CD4-positive, alpha-beta T cell (primary cell): ENCODE results near the gene PMF1. TPM values are rescaled to one million over a fixed set of nuclear protein-coding genes. Genes with fewer than 3 reads are reported as not detected.
"Not testable (repeated sequence)": the region's sequence is repeated elsewhere in the genome, so short reads cannot be mapped to it uniquely, and the experiment has no call there.

Source experiments
- ATAC-seq: fragments of 200-7000 bp; cut with Tn5 transposase; one replicate; pipeline ENCODE4 v1.10.0; 2022; ENCODE audit warnings: mild to moderate bottlenecking; ENCODE audit not compliant: poor library complexity
- CTCF ChIA-PET: fragments of 350-600 bp; sonication (Branson Sonifier 250); formaldehyde crosslinking; loops from one replicate; lab custom pipeline; 2021; ENCODE audit warnings: antibody characterized with exemption, inconsistent platforms; lab: Charles Lee
- POLR2A ChIA-PET: fragments of 350-600 bp; sonication (Branson Sonifier 250); formaldehyde crosslinking; loops from one replicate; lab custom pipeline; 2021; ENCODE audit warnings: antibody characterized with exemption, inconsistent platforms; lab: Charles Lee
- DNase-seq, 14 experiments: peaks; one replicate each; pipeline ENCODE4 v3.0.0-alpha.2; 2013 to 2020; ENCODE audit warnings: mixed read lengths in 2 of 14
- H3K27ac ChIP-seq, 2 donors: one replicate each; pipeline versions ENCODE4 v1.5.1 to v1.7.0; 2013; ENCODE audit warnings: low read length in 2 of 2, low read depth in 1 of 2, mild to moderate bottlenecking in 1 of 2
- H3K27me3 ChIP-seq, 2 experiments: 1 replicate in 1 of 2; 2 replicates in 1 of 2; pipeline versions ENCODE4 v1.6.1 to v1.7.0; 2013; ENCODE audit warnings: low read length in 2 of 2, control low read depth in 1 of 2, mild to moderate bottlenecking in 1 of 2, moderate library complexity in 1 of 2; ENCODE audit not compliant: insufficient read depth in 2 of 2, control insufficient read depth in 1 of 2
- H3K36me3 ChIP-seq: one replicate; pipeline ENCODE4 v1.6.1; 2013; ENCODE audit warnings: low read length, control low read depth; ENCODE audit not compliant: insufficient read depth
- H3K4me1 ChIP-seq: one replicate; pipeline ENCODE4 v1.6.1; 2013; ENCODE audit warnings: low read length, control low read depth; ENCODE audit not compliant: insufficient read depth
- H3K4me3 ChIP-seq: one replicate; pipeline ENCODE4 v1.5.1; 2013; ENCODE audit warnings: mild to moderate bottlenecking, low read length, moderate library complexity
- H3K9me3 ChIP-seq, 2 experiments: 1 replicate in 1 of 2; 2 replicates in 1 of 2; pipeline versions ENCODE4 v1.6.1 to v1.7.0; 2013; ENCODE audit warnings: low read length in 2 of 2, mild to moderate bottlenecking in 2 of 2, control low read depth in 1 of 2, moderate library complexity in 1 of 2; ENCODE audit not compliant: control insufficient read depth in 1 of 2, insufficient read depth in 1 of 2
- H3K27ac Mint-ChIP-seq: one replicate; pipeline ENCODE4 v1.8.0; 2020; ENCODE audit warnings: mixed read lengths
- H3K27me3 Mint-ChIP-seq: one replicate; pipeline ENCODE4 v1.8.0; 2021; ENCODE audit warnings: mixed read lengths
- H3K36me3 Mint-ChIP-seq: one replicate; pipeline ENCODE4 v1.8.0; 2021; ENCODE audit warnings: low read depth, mixed read lengths
- H3K4me1 Mint-ChIP-seq: one replicate; pipeline ENCODE4 v1.8.0; 2021; ENCODE audit warnings: low read depth, mixed read lengths
- H3K4me3 Mint-ChIP-seq: one replicate; pipeline ENCODE4 v1.8.0; 2020; ENCODE audit warnings: mild to moderate bottlenecking, mixed read lengths
- H3K9me3 Mint-ChIP-seq: one replicate; pipeline ENCODE4 v1.8.0; 2020; ENCODE audit warnings: mixed read lengths
- intact Hi-C, 2 experiments: fragments of 100-400 bp; cut with DNase I in 1 of 2; cut with micrococcal nuclease in 1 of 2; formaldehyde crosslinking; loops; one replicate each; pipeline versions ENCODE4 v1.15.1 to v1.9.0; 2023 to 2025; cut with DNase I, micrococcal nuclease
- total RNA-seq, 174 experiments: library from RNA in 2 of 174; stranded (reverse) in 2 of 174; gene quantifications; one replicate each; pipeline ENCODE4 v1.2.3 and lab custom pipeline; 2021 to 2026
- TF ChIP-seq, protein P1 (sequence below): fragments of 200-600 bp; IDR thresholded peaks from one replicate; pipeline ENCODE4 v1.8.0; 2022; ENCODE audit warnings: antibody characterized with exemption, mild to moderate bottlenecking

PMF1 gene
- total RNA-seq, 2 experiments from 2014 or later = 58.0 to 61.2 TPM

DNA sequence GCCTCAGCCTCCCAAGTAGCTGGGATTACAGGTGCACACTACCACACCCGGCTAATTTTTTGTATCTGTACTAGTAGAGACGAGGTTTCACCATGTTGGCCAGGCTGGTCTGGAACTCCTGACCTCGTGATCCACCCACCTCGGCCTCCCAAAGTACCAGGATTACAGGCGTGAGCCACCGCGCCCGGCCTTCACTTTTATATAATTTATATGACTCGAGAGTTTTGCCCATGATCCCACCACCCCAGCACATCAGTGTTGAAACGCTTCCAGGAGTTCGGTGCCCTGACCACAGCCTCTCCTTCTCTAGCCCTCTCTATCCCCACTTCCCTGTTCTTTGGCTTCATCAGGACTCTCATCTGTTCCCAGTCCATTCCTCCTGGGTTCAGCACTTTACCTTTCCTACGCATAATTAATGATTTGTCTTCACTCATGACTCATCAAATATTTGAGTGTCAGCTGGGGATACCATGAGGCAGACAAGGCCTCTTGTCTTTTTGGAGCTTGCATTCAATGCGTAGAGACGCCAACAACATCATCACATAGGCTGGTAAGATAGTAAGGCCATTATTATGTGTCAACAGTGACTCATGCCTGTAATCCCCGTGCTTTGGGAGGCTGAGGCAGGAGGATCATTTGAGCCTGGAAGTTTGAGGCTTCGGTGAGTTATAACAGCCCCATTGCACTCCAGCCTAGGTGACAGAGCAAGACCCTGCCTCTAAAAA, 1.4 kb downstream of the PMF1 start:
- ChIA-PET POLR2A (interaction anchor here (1.3 to 2.8 kb wide), 6 partner anchors 10 to 118 kb away, joined by 4 to 46 read pairs (median 9); partner anchors contain the start of genes SEMA4A, SLC25A44 and SMG5), CTCF (interaction anchor here (1.1 to 4.5 kb wide), 3 partner anchors 10 to 117 kb away, joined by 4 to 45 read pairs (median 6); no protein-coding TSS in a partner anchor)
- Mint-ChIP-seq H3K9me3 (no peaks in the 10 kb centered on the region), H3K4me1 (peaks cover 42% of the 10 kb centered on the region), H3K4me3 (peak overlapping the region; percentile 86), H3K27ac (peak overlapping the region; percentile 99), H3K36me3 (peaks cover 70% of the 10 kb centered on the region), H3K27me3 (no peaks in the 10 kb centered on the region)
- H3K27ac ChIP-seq = peak overlapping the region in 1 of 2 donors; percentile 98
- peaks cover 52% of the 10 kb centered on the region for H3K4me1 ChIP-seq
- H3K36me3 ChIP-seq = peaks cover 22% of the 10 kb centered on the region
- intact Hi-C loops = loop anchor here in 1 of 2 experiments (5.0 to 10.0 kb wide), 2 partner anchors 123 to 531 kb away; partner anchors contain the start of genes CCT3, MRPL24 and TSACC
- TF ChIP-seq, protein P1, sequence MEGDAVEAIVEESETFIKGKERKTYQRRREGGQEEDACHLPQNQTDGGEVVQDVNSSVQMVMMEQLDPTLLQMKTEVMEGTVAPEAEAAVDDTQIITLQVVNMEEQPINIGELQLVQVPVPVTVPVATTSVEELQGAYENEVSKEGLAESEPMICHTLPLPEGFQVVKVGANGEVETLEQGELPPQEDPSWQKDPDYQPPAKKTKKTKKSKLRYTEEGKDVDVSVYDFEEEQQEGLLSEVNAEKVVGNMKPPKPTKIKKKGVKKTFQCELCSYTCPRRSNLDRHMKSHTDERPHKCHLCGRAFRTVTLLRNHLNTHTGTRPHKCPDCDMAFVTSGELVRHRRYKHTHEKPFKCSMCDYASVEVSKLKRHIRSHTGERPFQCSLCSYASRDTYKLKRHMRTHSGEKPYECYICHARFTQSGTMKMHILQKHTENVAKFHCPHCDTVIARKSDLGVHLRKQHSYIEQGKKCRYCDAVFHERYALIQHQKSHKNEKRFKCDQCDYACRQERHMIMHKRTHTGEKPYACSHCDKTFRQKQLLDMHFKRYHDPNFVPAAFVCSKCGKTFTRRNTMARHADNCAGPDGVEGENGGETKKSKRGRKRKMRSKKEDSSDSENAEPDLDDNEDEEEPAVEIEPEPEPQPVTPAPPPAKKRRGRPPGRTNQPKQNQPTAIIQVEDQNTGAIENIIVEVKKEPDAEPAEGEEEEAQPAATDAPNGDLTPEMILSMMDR = no peak
- no peaks in the 10 kb centered on the region for H3K9me3 ChIP-seq
- ATAC-seq (no peak), DNase-seq (no peak)
- H3K27me3 ChIP-seq = no peaks in the 10 kb centered on the region
- peak overlapping the region; percentile 69 for H3K4me3 ChIP-seq

DNA sequence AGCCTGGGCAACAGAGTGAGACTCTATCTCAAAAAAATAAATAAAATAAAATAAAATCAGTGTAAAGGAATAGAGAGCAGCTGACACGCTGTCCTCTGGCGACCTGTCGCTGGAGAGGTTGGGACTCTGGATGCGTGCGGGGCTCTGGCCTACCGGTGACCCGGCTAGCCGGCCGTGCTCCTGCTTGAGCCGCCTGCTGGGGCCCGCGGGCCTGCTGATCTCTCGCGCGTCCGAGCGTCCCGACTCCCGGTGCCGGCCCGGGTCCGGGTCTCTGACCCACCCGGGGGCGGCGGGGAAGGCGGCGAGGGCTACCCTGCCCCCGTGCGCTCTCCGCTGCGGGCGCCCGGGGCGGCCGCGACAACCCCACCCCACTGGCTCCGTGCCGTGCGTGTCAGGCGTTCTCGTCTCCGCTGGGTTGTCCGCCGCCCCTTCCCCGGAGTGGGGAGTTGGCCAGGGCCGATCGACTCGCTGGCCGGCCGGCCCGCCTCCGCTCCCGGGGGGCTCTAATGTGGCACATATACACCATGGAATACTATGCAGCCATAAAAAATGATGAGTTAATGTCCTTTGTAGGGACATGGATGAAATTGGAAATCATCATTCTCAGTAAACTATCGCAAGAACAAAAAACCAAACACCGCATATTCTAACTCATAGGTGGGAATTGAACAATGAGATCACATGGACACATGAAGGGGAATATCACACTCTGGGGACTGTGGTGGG, 3.7 kb downstream of the PMF1 start:
- H3K27ac ChIP-seq, H3K4me3 ChIP-seq, H3K9me3 ChIP-seq, POLR2A ChIA-PET, DNase-seq, H3K9me3 Mint-ChIP-seq, H3K27me3 ChIP-seq, ATAC-seq, H3K27ac Mint-ChIP-seq, H3K27me3 Mint-ChIP-seq, H3K4me3 Mint-ChIP-seq: not testable (repeated sequence)
- peaks cover 19% of the 10 kb centered on the region for H3K36me3 ChIP-seq
- peaks cover 68% of the 10 kb centered on the region for H3K36me3 Mint-ChIP-seq
- CTCF ChIA-PET = interaction anchor here (4.5 kb wide), 1 partner anchor 8 kb away, joined by 45 read pairs; no protein-coding TSS in a partner anchor
- H3K4me1 ChIP-seq = peaks cover 55% of the 10 kb centered on the region
- peaks cover 52% of the 10 kb centered on the region for H3K4me1 Mint-ChIP-seq
- intact Hi-C loops = loop anchor here in 1 of 2 experiments (10.0 kb wide), 1 partner anchor 528 kb away; the partner anchor contains the start of gene MRPL24

DNA sequence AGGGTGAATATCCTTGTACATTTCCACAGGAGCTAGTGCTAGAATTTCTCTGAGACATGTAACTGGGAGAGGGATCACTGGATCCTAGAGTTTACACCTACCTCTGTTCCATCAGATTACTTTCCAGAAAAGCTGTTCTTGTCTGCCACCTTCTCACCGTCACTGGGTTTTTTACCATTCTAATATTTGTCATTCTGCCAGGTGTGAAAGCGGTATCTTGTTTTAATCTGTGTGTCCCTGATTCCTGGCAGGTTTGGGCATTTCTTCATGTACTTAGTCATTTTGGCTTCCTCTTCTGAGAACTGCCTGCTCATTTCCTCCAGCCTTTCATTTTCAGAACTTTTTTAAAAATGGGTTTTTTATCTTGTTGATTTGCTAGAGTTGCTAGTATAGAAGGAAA, 5.1 kb downstream of the PMF1 start:
- no peaks in the 10 kb centered on the region for H3K9me3 Mint-ChIP-seq
- H3K27ac ChIP-seq = peak overlapping the region; percentile 3 to 57
- H3K27ac Mint-ChIP-seq = peak overlapping the region; percentile 70
- peaks cover 52% of the 10 kb centered on the region for H3K4me1 Mint-ChIP-seq
- CTCF ChIA-PET = interaction anchor here (1.1 kb wide), 1 partner anchor 121 kb away, joined by 4 read pairs; no protein-coding TSS in a partner anchor
- DNase-seq (peak in 6 of 14 experiments; percentile 27 to 69 (median 50)), ATAC-seq (peak; percentile 5)
- peaks cover 69% of the 10 kb centered on the region for H3K36me3 Mint-ChIP-seq
- H3K4me1 ChIP-seq = peaks cover 58% of the 10 kb centered on the region
- peaks cover 27% of the 10 kb centered on the region for H3K36me3 ChIP-seq
- H3K9me3 ChIP-seq = no peaks in the 10 kb centered on the region
- POLR2A ChIA-PET = no interaction called here
- TF ChIP-seq, protein P1 = no peak
- H3K27me3 ChIP-seq = no peaks in the 10 kb centered on the region
- H3K4me3 ChIP-seq = no peak overlapping the region
- H3K27me3 Mint-ChIP-seq = no peaks in the 10 kb centered on the region
- H3K4me3 Mint-ChIP-seq = peak overlapping the region; percentile 73
- intact Hi-C loops = loop anchor here in 1 of 2 experiments (10.0 kb wide), 1 partner anchor 527 kb away; the partner anchor contains the start of gene MRPL24
